ENCODE data around the gene HIVEP2. TPM values are rescaled to one million over a fixed set of nuclear protein-coding genes. Genes with fewer than 3 reads are reported as not detected.

HIVEP2 gene
- polyA plus RNA-seq, 1 donor = 10.5 TPM

GRCh38 chr6:142918339-142919042 is 26.5 kb downstream of the HIVEP2 start:
- no peak overlapping the region for H3K27ac ChIP-seq (ENCODE audit: low read length)
- no peak overlapping the region for H3K4me3 ChIP-seq (ENCODE audit: low read length)
- H3K4me1 ChIP-seq (ENCODE audit: control insufficient read depth, insufficient read depth, low read length) = no peaks in the 10 kb centered on the region
- no peaks in the 10 kb centered on the region for H3K9me3 ChIP-seq (ENCODE audit: control insufficient read depth, low read depth, low read length)
- H3K36me3 ChIP-seq (ENCODE audit: control insufficient read depth, insufficient read depth, low read length) = no peaks in the 10 kb centered on the region
- no peak for DNase-seq
- H3K27me3 ChIP-seq (ENCODE audit: control insufficient read depth, insufficient read depth, low read length) = no peaks in the 10 kb centered on the region
- WGBS (ENCODE audit: insufficient coverage, low lambda C conversion rate) = 100% methylated on average over 1 of the region's 9 CpGs

GRCh38 chr6:142916881-142917280 is 28.1 kb downstream of the HIVEP2 start:
- no peak for DNase-seq
- Histone ChIP-seq H3K36me3 (ENCODE audit: control insufficient read depth, insufficient read depth, low read length) (no peaks in the 10 kb centered on the region), H3K4me1 (ENCODE audit: control insufficient read depth, insufficient read depth, low read length) (no peaks in the 10 kb centered on the region), H3K27ac (ENCODE audit: low read length) (no peak overlapping the region), H3K4me3 (ENCODE audit: low read length) (no peak overlapping the region), H3K27me3 (ENCODE audit: control insufficient read depth, insufficient read depth, low read length) (no peaks in the 10 kb centered on the region), H3K9me3 (ENCODE audit: control insufficient read depth, low read depth, low read length) (no peaks in the 10 kb centered on the region)
- 100% methylated on average over 1 of the region's 1 CpG for WGBS (ENCODE audit: insufficient coverage, low lambda C conversion rate)

GRCh38 chr6:142914937-142915697 is 29.9 kb downstream of the HIVEP2 start:
- WGBS (ENCODE audit: insufficient coverage, low lambda C conversion rate) = no CpG with 5 or more reads among the region's 2 CpGs
- Histone ChIP-seq H3K9me3 (ENCODE audit: control insufficient read depth, low read depth, low read length) (no peaks in the 10 kb centered on the region), H3K27ac (ENCODE audit: low read length) (no peak overlapping the region), H3K27me3 (ENCODE audit: control insufficient read depth, insufficient read depth, low read length) (no peaks in the 10 kb centered on the region), H3K36me3 (ENCODE audit: control insufficient read depth, insufficient read depth, low read length) (no peaks in the 10 kb centered on the region), H3K4me1 (ENCODE audit: control insufficient read depth, insufficient read depth, low read length) (no peaks in the 10 kb centered on the region), H3K4me3 (ENCODE audit: low read length) (no peak overlapping the region)
- DNase-seq = no peak

GRCh38 chr6:142914369-142914768 is 30.6 kb downstream of the HIVEP2 start:
- Histone ChIP-seq H3K36me3 (ENCODE audit: control insufficient read depth, insufficient read depth, low read length) (no peaks in the 10 kb centered on the region), H3K4me1 (ENCODE audit: control insufficient read depth, insufficient read depth, low read length) (no peaks in the 10 kb centered on the region), H3K27me3 (ENCODE audit: control insufficient read depth, insufficient read depth, low read length) (no peaks in the 10 kb centered on the region), H3K27ac (ENCODE audit: low read length) (no peak overlapping the region), H3K4me3 (ENCODE audit: low read length) (no peak overlapping the region), H3K9me3 (ENCODE audit: control insufficient read depth, low read depth, low read length) (no peaks in the 10 kb centered on the region)
- WGBS (ENCODE audit: insufficient coverage, low lambda C conversion rate) = 100% methylated on average over 1 of the region's 2 CpGs
- no peak for DNase-seq

GRCh38 chr6:142913511-142914047 is 31.4 kb downstream of the HIVEP2 start:
- Histone ChIP-seq H3K4me3 (ENCODE audit: low read length) (no peak overlapping the region), H3K36me3 (ENCODE audit: control insufficient read depth, insufficient read depth, low read length) (no peaks in the 10 kb centered on the region), H3K4me1 (ENCODE audit: control insufficient read depth, insufficient read depth, low read length) (no peaks in the 10 kb centered on the region), H3K9me3 (ENCODE audit: control insufficient read depth, low read depth, low read length) (no peaks in the 10 kb centered on the region), H3K27me3 (ENCODE audit: control insufficient read depth, insufficient read depth, low read length) (no peaks in the 10 kb centered on the region), H3K27ac (ENCODE audit: low read length) (no peak overlapping the region)
- WGBS (ENCODE audit: insufficient coverage, low lambda C conversion rate) = 93% methylated on average over 3 of the region's 10 CpGs
- peak in 1 of 2 donors; percentile 14 for DNase-seq

GRCh38 chr6:142913036-142913510 is 31.9 kb downstream of the HIVEP2 start:
- Histone ChIP-seq H3K27me3 (ENCODE audit: control insufficient read depth, insufficient read depth, low read length) (no peaks in the 10 kb centered on the region), H3K36me3 (ENCODE audit: control insufficient read depth, insufficient read depth, low read length) (no peaks in the 10 kb centered on the region), H3K4me1 (ENCODE audit: control insufficient read depth, insufficient read depth, low read length) (no peaks in the 10 kb centered on the region), H3K27ac (ENCODE audit: low read length) (no peak overlapping the region), H3K9me3 (ENCODE audit: control insufficient read depth, low read depth, low read length) (no peaks in the 10 kb centered on the region), H3K4me3 (ENCODE audit: low read length) (no peak overlapping the region)
- WGBS (ENCODE audit: insufficient coverage, low lambda C conversion rate) = 100% methylated on average over 1 of the region's 5 CpGs
- DNase-seq = no peak

GRCh38 chr6:142912125-142912524 is 32.9 kb downstream of the HIVEP2 start:
- no CpG with 5 or more reads among the region's 4 CpGs for WGBS (ENCODE audit: insufficient coverage, low lambda C conversion rate)
- H3K4me3 ChIP-seq (ENCODE audit: low read length) = no peak overlapping the region
- no peak for DNase-seq
- H3K27me3 ChIP-seq (ENCODE audit: control insufficient read depth, insufficient read depth, low read length) = no peaks in the 10 kb centered on the region
- H3K4me1 ChIP-seq (ENCODE audit: control insufficient read depth, insufficient read depth, low read length) = no peaks in the 10 kb centered on the region
- no peaks in the 10 kb centered on the region for H3K9me3 ChIP-seq (ENCODE audit: control insufficient read depth, low read depth, low read length)
- no peaks in the 10 kb centered on the region for H3K36me3 ChIP-seq (ENCODE audit: control insufficient read depth, insufficient read depth, low read length)
- H3K27ac ChIP-seq (ENCODE audit: low read length) = no peak overlapping the region

- WGBS (ENCODE audit: insufficient coverage, low lambda C conversion rate) = no CpG with 5 or more reads among the region's 2 CpGs
- Histone ChIP-seq H3K4me1 (ENCODE audit: control insufficient read depth, insufficient read depth, low read length) (no peaks in the 10 kb centered on the region), H3K27ac (ENCODE audit: low read length) (no peak overlapping the region), H3K27me3 (ENCODE audit: control insufficient read depth, insufficient read depth, low read length) (no peaks in the 10 kb centered on the region), H3K4me3 (ENCODE audit: low read length) (no peak overlapping the region), H3K9me3 (ENCODE audit: control insufficient read depth, low read depth, low read length) (no peaks in the 10 kb centered on the region), H3K36me3 (ENCODE audit: control insufficient read depth, insufficient read depth, low read length) (no peaks in the 10 kb centered on the region)
- DNase-seq = no peak
These were observed 33.5 kb downstream of the HIVEP2 start for GRCh38 chr6:142911430-142911829.

GRCh38 chr6:142909686-142910085 is 35.3 kb downstream of the HIVEP2 start:
- Histone ChIP-seq H3K36me3 (ENCODE audit: control insufficient read depth, insufficient read depth, low read length) (no peaks in the 10 kb centered on the region), H3K4me1 (ENCODE audit: control insufficient read depth, insufficient read depth, low read length) (no peaks in the 10 kb centered on the region), H3K27ac (ENCODE audit: low read length) (no peak overlapping the region), H3K9me3 (ENCODE audit: control insufficient read depth, low read depth, low read length) (no peaks in the 10 kb centered on the region), H3K27me3 (ENCODE audit: control insufficient read depth, insufficient read depth, low read length) (no peaks in the 10 kb centered on the region), H3K4me3 (ENCODE audit: low read length) (no peak overlapping the region)
- DNase-seq = no peak

GRCh38 chr6:142908235-142908634 is 36.7 kb downstream of the HIVEP2 start:
- no peak for DNase-seq
- no peaks in the 10 kb centered on the region for H3K36me3 ChIP-seq (ENCODE audit: control insufficient read depth, insufficient read depth, low read length)
- no peak overlapping the region for H3K27ac ChIP-seq (ENCODE audit: low read length)
- no peak overlapping the region for H3K4me3 ChIP-seq (ENCODE audit: low read length)
- H3K4me1 ChIP-seq (ENCODE audit: control insufficient read depth, insufficient read depth, low read length) = no peaks in the 10 kb centered on the region
- WGBS (ENCODE audit: insufficient coverage, low lambda C conversion rate) = no CpG with 5 or more reads among the region's 1 CpG
- H3K9me3 ChIP-seq (ENCODE audit: control insufficient read depth, low read depth, low read length) = no peaks in the 10 kb centered on the region
- H3K27me3 ChIP-seq (ENCODE audit: control insufficient read depth, insufficient read depth, low read length) = no peaks in the 10 kb centered on the region

Measured in large intestine (tissue), 3 donors.